Measurements from ENCODE around the gene KCTD21.

DNA sequence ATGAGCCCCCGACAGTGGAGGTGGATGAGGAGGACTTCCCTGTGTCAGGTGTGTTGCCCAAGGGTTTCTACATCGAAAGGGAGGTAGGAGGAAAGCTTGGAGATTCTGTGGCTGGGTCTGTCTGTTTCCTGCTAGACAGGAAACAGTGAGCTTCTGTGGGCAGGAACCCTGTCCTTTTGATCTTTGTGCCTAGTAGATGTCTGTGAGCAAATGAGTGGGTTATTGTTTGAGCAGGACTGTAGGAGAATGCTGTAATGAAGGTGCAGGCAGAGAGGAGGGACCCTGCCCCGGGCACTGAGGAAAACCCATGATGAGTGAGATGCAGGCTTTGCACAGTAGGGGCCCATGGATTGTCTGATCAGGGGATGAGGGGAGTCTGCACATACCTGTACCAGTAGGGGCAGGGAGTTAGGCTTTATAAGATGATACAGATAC, 14.3 kb upstream of the KCTD21 start:
- TF ChIP-seq, protein P1, sequence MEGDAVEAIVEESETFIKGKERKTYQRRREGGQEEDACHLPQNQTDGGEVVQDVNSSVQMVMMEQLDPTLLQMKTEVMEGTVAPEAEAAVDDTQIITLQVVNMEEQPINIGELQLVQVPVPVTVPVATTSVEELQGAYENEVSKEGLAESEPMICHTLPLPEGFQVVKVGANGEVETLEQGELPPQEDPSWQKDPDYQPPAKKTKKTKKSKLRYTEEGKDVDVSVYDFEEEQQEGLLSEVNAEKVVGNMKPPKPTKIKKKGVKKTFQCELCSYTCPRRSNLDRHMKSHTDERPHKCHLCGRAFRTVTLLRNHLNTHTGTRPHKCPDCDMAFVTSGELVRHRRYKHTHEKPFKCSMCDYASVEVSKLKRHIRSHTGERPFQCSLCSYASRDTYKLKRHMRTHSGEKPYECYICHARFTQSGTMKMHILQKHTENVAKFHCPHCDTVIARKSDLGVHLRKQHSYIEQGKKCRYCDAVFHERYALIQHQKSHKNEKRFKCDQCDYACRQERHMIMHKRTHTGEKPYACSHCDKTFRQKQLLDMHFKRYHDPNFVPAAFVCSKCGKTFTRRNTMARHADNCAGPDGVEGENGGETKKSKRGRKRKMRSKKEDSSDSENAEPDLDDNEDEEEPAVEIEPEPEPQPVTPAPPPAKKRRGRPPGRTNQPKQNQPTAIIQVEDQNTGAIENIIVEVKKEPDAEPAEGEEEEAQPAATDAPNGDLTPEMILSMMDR (IDR thresholded peaks at IDR 0.05; ENCODE audit: low read depth, low read length, missing input control) = no peak
- TF ChIP-seq HNF4A (conservative IDR thresholded peaks at IDR 0.05) = no peak
- TF ChIP-seq, protein P2, sequence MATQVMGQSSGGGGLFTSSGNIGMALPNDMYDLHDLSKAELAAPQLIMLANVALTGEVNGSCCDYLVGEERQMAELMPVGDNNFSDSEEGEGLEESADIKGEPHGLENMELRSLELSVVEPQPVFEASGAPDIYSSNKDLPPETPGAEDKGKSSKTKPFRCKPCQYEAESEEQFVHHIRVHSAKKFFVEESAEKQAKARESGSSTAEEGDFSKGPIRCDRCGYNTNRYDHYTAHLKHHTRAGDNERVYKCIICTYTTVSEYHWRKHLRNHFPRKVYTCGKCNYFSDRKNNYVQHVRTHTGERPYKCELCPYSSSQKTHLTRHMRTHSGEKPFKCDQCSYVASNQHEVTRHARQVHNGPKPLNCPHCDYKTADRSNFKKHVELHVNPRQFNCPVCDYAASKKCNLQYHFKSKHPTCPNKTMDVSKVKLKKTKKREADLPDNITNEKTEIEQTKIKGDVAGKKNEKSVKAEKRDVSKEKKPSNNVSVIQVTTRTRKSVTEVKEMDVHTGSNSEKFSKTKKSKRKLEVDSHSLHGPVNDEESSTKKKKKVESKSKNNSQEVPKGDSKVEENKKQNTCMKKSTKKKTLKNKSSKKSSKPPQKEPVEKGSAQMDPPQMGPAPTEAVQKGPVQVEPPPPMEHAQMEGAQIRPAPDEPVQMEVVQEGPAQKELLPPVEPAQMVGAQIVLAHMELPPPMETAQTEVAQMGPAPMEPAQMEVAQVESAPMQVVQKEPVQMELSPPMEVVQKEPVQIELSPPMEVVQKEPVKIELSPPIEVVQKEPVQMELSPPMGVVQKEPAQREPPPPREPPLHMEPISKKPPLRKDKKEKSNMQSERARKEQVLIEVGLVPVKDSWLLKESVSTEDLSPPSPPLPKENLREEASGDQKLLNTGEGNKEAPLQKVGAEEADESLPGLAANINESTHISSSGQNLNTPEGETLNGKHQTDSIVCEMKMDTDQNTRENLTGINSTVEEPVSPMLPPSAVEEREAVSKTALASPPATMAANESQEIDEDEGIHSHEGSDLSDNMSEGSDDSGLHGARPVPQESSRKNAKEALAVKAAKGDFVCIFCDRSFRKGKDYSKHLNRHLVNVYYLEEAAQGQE (IDR thresholded peaks at IDR 0.05) = no peak
- TF ChIP-seq RAD21 (IDR thresholded peaks at IDR 0.05) = no peak
- no peak for TF ChIP-seq ZBTB33 (IDR thresholded peaks at IDR 0.05)
- TF ChIP-seq JUND (IDR thresholded peaks at IDR 0.05) = no peak
- TF ChIP-seq, protein P3, sequence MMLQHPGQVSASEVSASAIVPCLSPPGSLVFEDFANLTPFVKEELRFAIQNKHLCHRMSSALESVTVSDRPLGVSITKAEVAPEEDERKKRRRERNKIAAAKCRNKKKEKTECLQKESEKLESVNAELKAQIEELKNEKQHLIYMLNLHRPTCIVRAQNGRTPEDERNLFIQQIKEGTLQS (IDR thresholded peaks at IDR 0.05) = no peak
- no peak for TF ChIP-seq TAF1 (conservative IDR thresholded peaks at IDR 0.05)
- TF ChIP-seq, protein P4, sequence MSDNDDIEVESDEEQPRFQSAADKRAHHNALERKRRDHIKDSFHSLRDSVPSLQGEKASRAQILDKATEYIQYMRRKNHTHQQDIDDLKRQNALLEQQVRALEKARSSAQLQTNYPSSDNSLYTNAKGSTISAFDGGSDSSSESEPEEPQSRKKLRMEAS (IDR thresholded peaks at IDR 0.05) = no peak
- TF ChIP-seq HNF4G (IDR thresholded peaks at IDR 0.05) = no peak
- TF ChIP-seq NR2F2 (IDR thresholded peaks at IDR 0.05) = no peak
- TF ChIP-seq SP1 (IDR thresholded peaks at IDR 0.05) = no peak
- no peak for TF ChIP-seq GABPA (IDR thresholded peaks at IDR 0.05 in 1 of 2, conservative IDR thresholded peaks at IDR 0.05 in 1 of 2)
- TF ChIP-seq YY1 (IDR thresholded peaks at IDR 0.05) = no peak
